Iris pigment epithelial cell (primary cell): Measurements from ENCODE around the gene PAPOLB.
"Not testable (repeated sequence)": the region's sequence is repeated elsewhere in the genome, so short reads cannot be mapped to it uniquely, and the experiment has no call there.

ENCODE experiments used
- DNase-seq: peaks from one replicate; pipeline ENCODE4 v3.0.0-alpha.2; 2011; ENCODE audit warnings: low read depth

Gene PAPOLB

DNA sequence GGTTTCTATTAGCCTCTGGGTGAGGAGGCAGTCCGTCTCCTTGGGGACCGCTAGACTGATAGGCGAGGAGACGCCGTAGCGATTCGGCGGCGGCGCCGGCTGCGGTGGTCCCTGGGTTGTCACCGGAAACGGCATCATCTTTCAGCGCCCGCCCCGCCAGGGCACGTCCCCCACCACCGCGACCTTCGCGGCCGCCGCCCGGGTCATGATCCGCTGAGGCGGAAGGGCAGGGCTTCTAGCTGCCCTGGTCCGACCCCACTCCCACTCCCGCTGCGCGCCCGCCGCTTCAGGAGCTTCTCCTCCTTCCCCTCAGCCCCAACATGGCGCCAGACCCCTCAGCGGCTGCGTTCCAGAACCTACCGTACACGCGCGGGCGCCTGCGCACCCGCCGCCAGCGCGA, at the start of gene PAPOLB:
TSS of gene PAPOLB (minus strand) at position 358 of the 400 bp plus-strand sequence. CDS start at position 138, 220 bp downstream.
- no peak for DNase-seq

DNA sequence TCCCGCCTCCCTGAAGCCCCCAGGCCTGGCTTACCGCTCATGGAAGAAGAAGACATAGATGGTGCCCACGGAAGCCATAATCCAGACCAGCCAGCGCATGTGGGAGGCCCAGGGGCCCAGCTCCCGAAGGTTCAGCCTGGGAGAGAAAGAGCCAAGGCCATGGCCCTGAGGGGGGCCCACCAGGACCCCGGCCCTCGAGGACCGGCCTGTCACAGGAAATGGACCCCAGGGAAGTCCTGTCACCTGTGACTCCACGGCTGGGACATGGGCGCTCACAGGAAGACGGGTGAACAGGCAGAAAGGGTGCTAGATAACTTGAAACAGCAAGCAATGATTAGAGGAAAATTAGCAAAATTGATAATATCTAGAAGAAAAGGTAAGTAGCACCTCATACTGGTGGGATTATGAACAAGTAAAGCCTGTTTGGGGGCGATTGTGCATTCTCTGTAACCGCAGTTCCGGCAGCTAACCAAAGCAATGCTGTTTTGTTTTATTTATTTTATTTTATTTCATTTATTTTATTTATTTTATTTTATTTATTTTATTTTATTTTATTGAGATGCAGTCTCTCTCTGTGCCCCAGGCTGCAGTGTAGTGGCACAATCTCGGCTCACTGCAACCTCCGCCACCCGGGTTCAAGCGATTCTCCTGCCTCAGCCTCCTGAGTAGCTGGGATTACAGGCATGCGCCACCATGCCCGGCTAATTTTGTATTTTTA, 49.4 kb upstream of the PAPOLB start:
- DNase-seq: no peak

DNA sequence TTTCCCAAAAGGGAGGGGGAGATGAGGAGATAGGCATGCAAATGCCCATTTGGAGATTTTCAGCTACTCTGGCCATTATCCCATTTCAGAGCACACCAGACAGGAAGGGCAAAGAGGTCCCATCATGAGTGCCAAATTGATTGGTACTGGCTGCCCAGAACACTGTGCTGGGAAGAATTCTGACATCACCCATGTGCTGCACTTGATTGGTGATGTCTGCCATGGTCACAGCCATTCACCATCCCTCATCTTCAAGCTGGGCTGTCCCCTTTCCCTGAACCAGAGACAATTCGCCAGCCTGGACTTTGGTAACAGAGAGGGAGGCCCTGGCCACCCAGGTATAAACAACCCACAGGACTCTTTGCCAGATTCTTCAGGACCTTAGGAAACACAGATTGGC, 44.9 kb upstream of the PAPOLB start:
- DNase-seq: no peak

DNA sequence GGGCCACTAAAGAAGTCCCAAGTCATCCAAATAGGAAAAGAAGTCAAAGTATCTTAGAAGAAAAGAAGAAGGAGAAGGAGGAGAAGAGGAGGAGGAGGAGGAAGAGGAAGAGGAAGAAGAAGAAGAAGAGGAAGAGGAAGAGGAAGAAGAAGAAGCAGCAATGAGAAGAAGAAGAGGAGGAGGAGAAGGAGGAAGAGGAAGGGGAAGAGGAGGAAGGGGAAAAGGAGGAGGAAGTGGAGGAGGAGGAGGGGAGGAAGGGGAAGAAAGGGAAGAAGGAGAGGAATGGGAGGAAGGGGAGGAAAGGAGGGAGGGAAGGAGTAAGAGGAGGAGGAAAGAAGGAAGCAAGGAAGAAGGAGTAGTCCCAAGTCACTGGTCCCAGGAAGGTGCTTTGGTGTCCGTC, 43.3 kb upstream of the PAPOLB start:
- DNase-seq: no peak

DNA sequence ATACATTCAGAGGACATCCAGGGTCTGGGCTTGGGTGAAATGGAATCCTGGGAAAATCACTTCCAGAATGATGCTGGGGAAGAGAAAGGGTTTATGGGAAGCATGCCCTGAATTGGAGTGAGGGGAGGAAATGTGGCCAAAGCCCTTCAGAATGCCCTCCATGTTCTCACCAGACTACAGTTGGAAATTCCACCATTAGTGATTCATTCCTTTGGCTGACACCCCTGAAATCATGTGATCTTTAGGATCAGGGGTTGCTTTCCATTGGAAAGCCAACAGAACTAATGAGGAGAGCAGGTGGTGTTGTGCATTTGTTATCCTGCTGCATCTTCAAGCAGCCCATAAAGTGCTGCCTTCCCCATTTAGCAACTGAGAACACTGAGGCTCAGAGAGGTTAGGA, 42.5 kb upstream of the PAPOLB start:
- DNase-seq: no peak

DNA sequence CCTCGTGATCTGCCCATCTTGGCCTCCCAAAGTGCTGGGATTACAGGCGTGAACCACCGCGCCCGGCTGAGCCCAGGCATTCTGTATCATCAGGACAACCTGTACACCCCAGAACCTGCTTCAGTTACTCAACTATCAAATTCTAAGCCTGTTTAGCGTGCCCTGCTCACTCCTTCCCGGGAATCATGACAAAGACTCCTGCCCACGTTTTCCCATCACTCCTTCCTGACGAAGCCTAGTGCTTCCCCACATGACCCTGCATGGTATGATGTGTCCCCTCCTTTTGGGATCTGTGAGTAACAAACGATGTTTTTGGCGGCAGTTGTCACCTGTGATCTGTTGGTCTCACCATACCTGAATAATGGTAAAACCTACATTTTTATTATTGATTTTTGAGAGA, 33.9 kb upstream of the PAPOLB start:
- DNase-seq: no peak

DNA sequence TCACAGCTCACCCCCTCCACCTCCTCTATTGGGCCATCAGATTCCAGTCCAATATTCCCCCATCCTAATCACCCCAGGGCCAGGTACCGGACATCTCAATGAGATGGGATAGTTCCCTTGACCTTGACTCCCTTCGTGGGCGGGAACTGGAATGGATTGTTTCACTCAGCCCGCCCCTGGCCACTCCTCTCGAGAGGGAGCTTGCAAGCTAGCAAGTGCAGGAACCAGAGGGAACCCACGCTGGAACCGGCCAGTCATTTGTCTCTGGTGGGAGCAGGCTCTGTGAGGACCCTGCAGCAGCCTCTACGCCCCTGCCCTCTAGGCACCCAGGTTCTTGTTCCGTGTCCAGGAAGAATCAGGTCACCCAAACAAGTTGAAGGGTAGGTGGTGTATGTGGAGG, 32.7 kb upstream of the PAPOLB start:
- no peak for DNase-seq

DNA sequence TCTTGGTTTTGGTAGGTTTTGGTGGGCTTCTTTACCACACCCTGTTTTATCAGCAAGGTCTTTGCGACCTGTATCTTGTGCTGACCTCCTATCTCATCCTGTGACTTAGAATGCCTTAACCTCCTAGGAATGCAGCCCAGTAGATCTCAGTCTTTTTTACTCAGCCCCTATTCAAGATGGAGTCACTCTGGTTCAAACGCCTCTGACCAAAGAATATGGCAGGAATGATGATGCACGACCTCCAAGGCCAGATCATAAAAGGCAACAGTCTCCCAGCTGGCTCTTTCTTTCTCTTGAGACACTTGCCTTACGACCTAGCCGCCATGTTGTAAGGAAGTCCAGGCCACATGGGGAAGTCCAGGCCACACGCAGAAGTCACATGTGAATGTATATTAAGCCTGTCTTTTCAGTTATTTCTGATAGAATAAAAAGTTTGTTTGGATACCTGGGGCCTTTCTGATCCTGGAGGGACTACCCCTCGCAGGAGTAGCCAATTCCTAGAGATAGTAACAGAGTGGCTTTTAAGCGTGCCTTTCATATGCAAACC, 32.2 kb upstream of the PAPOLB start:
- no peak for DNase-seq

DNA sequence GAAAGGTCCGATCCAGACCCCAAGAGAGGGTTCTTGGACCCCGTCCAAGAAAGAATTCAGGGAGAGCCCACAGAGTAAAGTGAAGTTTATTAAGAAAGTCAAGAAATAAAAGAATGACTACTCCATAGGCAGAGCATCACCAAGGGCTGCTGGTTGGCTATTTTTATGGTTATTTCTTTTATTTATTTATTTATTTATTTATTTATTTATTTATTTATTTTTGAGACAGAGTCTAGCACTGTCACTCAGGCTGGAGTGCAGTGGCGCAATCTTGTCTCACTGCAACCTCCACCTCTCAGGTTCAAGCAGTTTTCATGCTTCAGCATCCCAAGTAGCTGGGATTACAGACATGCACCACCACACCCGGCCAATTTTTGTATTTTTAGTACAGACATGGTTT, 31.4 kb upstream of the PAPOLB start:
- not testable (repeated sequence) for DNase-seq

DNA sequence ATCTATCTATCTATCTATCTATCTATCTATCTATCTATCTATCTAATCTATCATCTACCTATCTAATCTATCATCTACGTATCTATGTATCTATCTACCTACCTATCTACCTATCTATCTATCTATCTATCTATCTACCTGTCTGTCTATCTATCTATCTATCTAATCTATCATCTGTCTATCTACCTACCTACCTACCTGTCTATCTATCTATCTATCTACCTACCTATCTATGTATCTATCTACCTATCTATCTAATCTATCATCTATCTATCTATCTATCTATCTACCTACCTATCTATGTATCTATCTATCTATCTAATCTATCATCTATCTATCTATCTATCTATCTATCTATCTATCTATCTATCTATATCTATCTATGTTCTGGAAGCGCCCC, 29.7 kb upstream of the PAPOLB start:
- not testable (repeated sequence) for DNase-seq

DNA sequence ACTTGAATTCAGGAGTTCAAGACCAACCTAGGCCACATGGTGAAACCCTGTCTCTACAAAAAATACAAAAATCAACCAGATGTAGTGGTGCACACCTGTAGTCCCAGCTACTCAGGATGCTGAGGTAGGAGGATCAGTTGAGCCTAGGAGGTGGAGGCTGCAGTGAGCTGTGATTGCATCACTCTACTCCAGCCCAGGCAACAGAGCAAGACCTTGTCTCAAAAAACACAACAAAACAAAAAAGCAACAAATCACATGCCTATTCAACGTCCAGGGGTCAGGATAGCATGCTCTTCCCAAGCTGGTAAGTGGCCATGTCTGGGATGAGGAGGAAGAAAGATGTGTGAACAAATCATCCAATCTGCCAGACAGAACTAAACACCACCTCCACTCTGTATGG, 27.9 kb upstream of the PAPOLB start:
- DNase-seq: no peak

DNA sequence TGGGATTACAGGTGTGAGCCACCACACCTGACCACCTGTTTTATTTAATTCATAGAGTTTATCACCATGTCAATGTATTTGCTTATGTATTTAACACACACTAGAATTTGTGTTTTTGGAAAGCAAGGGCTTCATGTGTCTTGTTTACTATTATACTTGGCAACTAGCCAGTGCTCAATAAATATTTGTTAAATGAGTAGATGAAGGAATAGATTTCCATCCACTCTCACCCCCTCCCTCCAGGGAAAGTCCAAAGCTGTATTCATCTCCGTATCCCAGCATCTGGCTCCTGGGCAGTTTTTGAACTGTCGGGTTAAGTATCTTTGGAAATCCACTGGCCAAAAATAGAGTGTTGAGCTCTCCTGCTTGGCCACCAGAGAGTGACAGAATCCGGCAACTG, 26.3 kb upstream of the PAPOLB start:
- DNase-seq: no peak

DNA sequence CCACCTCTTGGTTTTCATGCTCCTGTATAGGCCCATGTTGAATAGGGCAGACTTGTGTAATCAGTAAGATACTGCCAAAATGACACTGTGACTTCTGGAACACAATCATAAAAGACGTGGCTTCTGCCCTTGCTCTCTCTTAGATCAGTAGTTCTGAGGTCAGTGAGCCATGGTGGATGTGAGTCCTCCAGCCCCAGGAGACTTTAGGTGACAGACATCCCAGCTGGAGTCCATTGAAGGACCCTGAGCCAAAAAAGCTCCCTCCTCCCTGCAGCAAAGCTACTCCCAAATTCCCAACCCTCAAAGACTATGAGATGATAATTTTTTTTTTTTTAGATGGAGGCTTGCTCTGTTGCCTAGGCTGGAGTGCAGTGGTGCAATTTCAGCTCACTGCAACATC, 24.8 kb upstream of the PAPOLB start:
- DNase-seq: no peak

DNA sequence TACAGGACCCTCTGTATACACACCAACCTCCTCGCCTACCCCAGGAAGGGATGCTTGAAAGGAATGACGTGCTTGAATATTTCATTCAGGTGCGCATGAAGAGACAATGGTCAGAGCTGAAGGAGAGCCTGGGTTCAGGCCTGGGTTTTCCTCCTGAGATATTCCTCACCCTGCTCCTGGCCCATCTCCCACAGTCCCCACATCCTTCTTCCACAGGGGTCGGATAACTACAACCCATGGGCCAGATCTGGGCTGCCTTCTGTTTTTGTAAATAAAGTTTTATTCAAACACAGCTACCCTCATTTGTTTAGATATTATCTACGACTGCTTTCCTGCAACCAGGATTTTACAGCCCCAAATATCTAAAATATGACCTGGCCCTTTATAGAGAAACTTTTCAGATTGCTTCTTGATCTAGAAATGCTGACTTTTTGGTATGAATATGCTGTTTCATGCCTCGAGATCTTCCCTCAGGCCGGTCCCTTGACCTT, 23.5 kb upstream of the PAPOLB start:
- no peak for DNase-seq

DNA sequence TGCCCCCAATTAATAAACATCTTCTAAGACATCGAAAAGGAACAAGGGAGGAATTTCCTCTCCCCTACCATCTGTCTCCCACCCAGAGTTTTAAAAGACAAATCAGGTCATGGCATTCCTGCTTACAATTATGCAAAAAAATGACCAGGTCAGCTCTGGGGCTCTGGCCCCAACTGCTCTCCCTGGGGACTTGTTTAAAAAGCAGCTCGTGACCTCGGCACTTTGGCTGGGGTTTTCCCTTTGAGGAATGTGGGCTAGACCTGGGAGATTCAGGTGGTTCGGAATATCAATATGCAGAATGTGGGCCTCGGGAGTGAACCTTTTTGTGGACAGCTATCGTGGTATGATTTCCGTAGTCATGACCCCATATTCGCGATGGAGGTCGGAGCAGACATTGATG, 22.3 kb upstream of the PAPOLB start:
- no peak for DNase-seq

DNA sequence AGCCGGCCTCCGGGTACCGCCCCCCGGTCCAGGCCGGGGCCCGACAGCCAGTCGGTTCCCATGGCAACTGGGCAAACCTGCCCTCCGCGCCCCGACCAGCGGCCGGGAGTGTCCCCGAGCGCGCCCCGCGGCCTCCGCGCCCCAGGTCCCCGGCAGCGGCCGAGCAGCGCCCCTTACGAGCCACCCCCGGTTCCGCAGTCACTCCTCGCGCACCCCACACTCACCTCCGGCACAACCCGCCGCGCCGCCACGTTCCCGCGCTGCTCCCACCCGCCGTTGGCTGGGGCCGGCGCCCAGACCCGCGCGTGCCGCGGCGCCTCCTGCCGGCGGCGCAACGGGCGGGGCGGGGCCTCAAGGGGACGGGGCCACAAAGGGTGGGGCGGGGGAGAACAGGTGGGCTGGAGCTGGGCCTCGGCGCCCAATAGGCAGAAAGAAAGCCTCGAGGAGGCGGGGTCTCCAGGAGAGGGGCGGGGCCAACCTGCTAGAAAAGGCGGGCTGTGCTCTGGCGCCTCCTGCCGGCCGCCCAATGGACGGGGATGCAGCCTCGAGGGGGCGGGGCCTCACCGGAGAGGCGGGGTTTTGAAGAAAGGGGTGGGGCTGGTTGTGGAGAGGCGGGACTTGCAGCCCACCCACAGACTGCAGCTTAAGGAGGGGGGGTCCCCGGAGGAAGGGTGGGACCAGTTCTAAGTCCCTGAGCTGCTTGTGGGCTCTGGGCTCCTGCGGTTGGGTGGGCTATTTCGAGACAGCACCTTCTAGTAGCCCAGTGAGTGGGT, 21.7 kb upstream of the PAPOLB start, which contains the start of gene RADIL:
TSS of gene RADIL (minus strand) at position 345 of the 773 bp plus-strand sequence. CDS start 5,577 bp downstream, outside the sequence.
- DNase-seq: peak; percentile 81

DNA sequence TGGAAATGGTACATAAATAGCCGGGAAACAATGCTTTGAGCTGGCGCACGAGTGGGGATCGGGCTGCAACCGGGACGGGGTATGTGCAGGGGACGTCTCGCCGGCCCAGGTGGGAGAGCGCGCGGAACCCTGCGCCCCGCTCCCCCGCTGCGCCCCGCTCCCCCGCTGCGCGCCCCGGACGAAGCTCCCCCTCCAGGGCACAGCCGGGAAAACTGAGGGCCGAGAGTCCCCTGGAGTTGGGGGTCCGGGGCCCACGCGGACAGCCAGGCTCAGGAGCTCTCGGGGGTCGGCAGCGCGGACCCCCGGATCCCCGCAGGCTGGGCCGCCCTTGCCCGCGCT, 21.2 kb upstream of the PAPOLB start:
- DNase-seq: no peak

DNA sequence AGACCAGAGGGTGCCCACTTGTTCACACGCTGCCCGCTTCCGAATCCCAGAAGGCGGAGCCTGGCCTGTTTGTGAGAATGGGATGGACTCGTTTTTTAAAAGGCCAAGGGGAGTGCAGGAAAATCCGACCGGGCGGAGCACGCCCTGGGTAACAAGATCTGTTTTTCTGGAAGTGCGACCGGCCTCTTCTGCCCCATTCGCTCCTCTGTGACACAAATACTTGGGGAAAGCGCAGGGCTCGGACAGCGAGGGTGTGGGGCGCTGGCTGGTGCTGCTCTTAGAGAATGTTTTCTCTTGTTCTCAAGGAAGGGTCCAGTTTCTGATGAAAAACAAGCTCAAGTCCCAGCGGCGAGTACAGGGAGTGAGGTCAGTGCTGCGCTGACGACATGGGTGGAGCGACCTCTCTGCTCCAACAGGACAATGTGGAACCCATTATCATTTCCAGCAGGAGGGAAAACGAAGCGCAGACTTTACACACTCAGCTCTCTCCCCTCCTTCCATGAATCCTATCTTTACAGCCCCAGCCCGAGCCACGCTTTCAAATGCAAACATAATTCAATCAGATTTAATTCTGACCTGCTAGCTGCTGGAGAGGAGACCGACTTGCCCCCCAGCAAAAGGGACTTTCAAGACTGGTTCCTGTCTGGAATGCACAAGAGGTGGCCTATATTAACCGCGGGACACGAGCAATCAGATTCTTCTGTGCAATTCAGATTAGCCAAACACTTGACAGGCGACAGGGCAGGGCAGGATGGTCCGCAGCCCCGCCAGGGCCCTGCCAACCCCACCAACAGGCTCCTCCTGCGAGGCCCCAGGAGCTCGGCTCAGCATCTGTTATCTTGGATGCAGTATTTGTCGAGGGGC, 20.6 kb upstream of the PAPOLB start:
- DNase-seq: peak; percentile 65

DNA sequence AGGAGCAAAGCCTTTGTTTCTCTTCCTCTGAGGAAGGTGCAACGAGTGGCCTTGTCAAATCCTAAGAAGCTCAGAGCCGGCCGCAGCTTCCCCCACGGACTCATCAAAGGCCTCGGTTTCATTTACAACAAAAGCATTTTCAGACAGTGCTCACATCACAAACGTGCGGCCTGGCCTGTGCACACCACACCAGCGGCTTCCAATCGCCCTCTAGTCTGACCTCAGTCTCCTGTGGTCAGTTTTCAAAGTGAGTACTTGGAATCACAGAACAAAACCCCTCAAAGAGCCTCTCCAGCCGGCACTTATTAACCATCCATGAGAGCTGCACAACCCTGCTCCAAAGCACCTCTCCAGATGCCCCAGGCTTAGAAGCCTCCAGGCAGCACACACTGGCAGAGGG, 18.4 kb upstream of the PAPOLB start:
- DNase-seq: no peak

DNA sequence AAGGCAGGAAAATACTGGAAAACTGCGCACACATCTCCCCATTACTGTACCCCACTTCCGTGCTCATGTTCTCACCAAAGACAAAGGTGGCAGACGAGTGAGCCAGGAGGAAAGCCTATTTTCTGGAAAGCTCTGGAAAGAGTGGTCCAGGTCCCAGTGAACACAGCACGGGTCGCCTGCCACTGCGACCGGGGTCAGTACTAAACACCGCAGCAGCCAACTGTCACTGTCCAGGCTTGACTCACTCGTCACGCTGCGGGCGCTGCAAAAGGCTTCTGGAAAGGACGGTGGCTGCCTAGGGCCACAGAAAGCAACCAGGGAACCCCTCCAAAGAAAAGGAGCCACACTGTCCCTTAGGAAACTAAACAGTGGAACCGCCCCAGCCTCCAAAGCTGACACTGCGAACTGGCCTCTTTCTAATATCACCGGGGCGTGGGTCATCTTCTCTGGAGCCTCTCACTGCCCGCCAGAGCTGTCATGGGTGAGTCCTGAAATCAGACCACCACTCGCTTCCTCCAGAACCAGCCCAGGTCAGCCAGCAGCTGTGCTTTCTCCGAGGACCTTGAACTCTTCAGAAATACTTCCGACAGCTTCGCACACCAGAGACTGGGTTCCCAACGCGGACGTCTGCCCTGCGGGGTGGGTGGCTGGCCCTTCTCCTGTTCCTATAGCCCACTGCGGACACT, 17.7 kb upstream of the PAPOLB start:
- DNase-seq: no peak
